Activated naive CD4-positive, alpha-beta T cell treated with anti-CD3 and anti-CD28 coated beads for 36 hours (primary cell): ENCODE measurements around the gene BRAF. TPM values are rescaled to one million over a fixed set of nuclear protein-coding genes. Genes with fewer than 3 reads are reported as not detected.
"Not testable (repeated sequence)": the region's sequence is repeated elsewhere in the genome, so short reads cannot be mapped to it uniquely, and the experiment has no call there.

Experiments used
- CTCF ChIA-PET: fragments of 350-600 bp; sonication (Branson Sonifier 250); formaldehyde crosslinking; loops from one replicate; lab custom pipeline; 2021; ENCODE audit warnings: antibody characterized with exemption; lab: Charles Lee
- DNase-seq: peaks from one replicate; pipeline ENCODE4 v3.0.0-alpha.2; 2020
- H3K27ac Mint-ChIP-seq: one replicate; pipeline ENCODE4 v1.8.0; 2021; ENCODE audit warnings: mild to moderate bottlenecking, mixed read lengths
- H3K27me3 Mint-ChIP-seq: one replicate; pipeline ENCODE4 v1.8.0; 2021; ENCODE audit warnings: low read depth, mixed read lengths
- H3K36me3 Mint-ChIP-seq: one replicate; pipeline ENCODE4 v1.8.0; 2021; ENCODE audit warnings: low read depth, mixed read lengths
- H3K4me1 Mint-ChIP-seq: one replicate; pipeline ENCODE4 v1.8.0; 2021; ENCODE audit warnings: low read depth, mixed read lengths
- H3K4me3 Mint-ChIP-seq: one replicate; pipeline ENCODE4 v1.8.0; 2021; ENCODE audit warnings: mild to moderate bottlenecking, moderate library complexity, mixed read lengths
- H3K9me3 Mint-ChIP-seq: one replicate; pipeline ENCODE4 v1.8.0; 2021; ENCODE audit warnings: mixed read lengths
- intact Hi-C: fragments of 100-400 bp; cut with micrococcal nuclease; formaldehyde crosslinking; loops from one replicate; pipeline ENCODE4 v1.15.1; 2023
- total RNA-seq, 2 experiments: library from RNA; stranded (reverse); gene quantifications; one replicate each; pipeline ENCODE4 v1.2.3, GENCODE V29; 2021

BRAF gene
- total RNA-seq, 2 experiments from 2014 or later, result 24.6 to 28.6 TPM

DNA sequence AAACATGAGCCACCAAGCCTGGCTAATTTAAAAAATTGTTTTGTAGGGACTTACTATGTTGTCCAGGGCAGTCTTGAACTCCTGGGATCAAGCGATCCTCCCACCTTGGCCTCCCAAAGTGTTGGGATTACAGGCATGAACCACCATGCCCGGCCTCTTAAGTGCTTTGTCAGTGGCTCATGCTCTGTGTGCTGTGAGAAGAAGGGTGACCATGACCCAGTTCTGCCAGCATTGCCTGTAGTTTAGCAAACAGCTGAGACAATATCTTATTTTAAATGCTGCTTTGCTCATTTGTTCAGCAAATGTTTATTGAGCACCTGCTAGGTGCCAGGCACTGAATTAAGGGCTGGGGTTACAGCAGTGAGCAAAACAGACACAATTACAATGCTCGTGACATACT lies 243.0 kb downstream of the BRAF start:
- Mint-ChIP-seq H3K4me1 (peaks cover 5% of the 10 kb centered on the region), H3K4me3 (no peak overlapping the region), H3K9me3 (no peaks in the 10 kb centered on the region), H3K36me3 (peaks cover 35% of the 10 kb centered on the region), H3K27ac (no peak overlapping the region), H3K27me3 (no peaks in the 10 kb centered on the region)
- CTCF ChIA-PET, result interaction anchor here (0.6 kb wide), 1 partner anchor 226 kb away, joined by 4 read pairs; no protein-coding TSS in a partner anchor
- intact Hi-C loops, result no loop called here
- DNase-seq, result no peak

DNA sequence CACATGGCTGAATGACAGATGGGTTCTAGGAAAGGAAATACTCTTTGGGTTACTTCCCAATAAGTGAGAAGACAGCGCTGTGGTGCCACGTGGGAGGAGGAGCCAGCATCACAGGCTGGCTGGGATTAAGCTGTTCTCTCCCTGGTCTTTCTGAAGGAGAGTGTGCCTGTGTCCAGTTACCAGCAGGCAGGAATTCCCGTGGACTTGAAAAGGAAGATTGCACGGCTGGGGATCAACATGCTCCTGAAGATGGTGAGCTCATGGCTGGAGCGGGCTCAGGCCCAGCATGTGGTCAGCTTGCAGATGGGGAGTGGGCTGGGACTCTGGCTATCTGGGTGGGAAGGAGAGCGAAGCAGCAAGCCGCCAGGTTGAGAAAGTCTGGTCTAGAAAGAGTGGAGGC lies 243.8 kb downstream of the BRAF start:
- no peak for DNase-seq
- H3K27ac Mint-ChIP-seq, result no peak overlapping the region
- CTCF ChIA-PET, result interaction anchor here (0.6 kb wide), 1 partner anchor 1089 kb away, joined by 5 read pairs; no protein-coding TSS in a partner anchor
- peaks cover 35% of the 10 kb centered on the region for H3K36me3 Mint-ChIP-seq
- H3K4me1 Mint-ChIP-seq, result peaks cover 12% of the 10 kb centered on the region
- no peak overlapping the region for H3K4me3 Mint-ChIP-seq
- no peaks in the 10 kb centered on the region for H3K27me3 Mint-ChIP-seq
- intact Hi-C loops, result no loop called here
- no peaks in the 10 kb centered on the region for H3K9me3 Mint-ChIP-seq

DNA sequence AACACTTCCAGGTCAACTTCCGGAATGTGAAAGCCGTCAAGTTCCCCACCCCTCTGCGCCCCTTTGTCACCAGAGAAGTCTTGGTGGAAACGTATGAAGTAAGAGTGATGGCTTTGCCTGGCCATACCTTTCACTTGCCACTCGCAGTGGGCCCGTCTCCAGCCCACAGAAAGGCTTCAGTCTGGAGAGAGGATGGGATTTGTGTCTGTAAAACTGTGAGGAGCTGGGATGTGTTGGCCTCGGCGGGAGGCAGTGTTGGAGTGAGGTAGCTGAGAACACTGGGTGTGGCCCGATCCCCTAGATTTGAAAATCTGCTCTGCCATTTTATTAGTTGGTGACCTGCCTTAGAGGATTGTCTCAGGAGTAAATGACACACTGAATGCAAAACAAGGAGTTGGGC lies 245.5 kb downstream of the BRAF start:
- intact Hi-C loops, result no loop called here
- CTCF ChIA-PET, result no interaction called here
- Mint-ChIP-seq H3K4me1 (peaks cover 27% of the 10 kb centered on the region), H3K36me3 (peaks cover 36% of the 10 kb centered on the region), H3K27ac (no peak overlapping the region), H3K9me3 (no peaks in the 10 kb centered on the region), H3K4me3 (no peak overlapping the region), H3K27me3 (no peaks in the 10 kb centered on the region)
- no peak for DNase-seq

DNA sequence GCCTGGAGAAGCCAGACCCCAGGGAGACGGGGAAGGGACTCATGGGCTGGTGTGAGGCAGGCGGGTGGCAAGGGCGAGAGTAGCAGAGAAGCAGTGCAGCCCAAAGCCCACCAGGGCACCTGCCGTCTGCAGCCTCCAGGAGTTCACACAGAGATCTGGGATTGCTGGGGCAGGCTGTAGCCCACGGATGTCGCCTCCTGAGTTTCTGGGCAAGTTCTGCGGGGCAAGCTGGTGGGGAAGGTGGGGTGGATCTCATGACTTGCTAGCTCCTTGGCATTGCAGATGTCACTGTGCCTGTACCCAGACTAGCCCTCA lies 246.0 kb downstream of the BRAF start:
- H3K27me3 Mint-ChIP-seq, result no peaks in the 10 kb centered on the region
- no peak overlapping the region for H3K27ac Mint-ChIP-seq
- H3K36me3 Mint-ChIP-seq, result peaks cover 34% of the 10 kb centered on the region
- no peak for DNase-seq
- peaks cover 31% of the 10 kb centered on the region for H3K4me1 Mint-ChIP-seq
- CTCF ChIA-PET, result no interaction called here
- intact Hi-C loops, result no loop called here
- H3K9me3 Mint-ChIP-seq, result no peaks in the 10 kb centered on the region
- H3K4me3 Mint-ChIP-seq, result no peak overlapping the region

DNA sequence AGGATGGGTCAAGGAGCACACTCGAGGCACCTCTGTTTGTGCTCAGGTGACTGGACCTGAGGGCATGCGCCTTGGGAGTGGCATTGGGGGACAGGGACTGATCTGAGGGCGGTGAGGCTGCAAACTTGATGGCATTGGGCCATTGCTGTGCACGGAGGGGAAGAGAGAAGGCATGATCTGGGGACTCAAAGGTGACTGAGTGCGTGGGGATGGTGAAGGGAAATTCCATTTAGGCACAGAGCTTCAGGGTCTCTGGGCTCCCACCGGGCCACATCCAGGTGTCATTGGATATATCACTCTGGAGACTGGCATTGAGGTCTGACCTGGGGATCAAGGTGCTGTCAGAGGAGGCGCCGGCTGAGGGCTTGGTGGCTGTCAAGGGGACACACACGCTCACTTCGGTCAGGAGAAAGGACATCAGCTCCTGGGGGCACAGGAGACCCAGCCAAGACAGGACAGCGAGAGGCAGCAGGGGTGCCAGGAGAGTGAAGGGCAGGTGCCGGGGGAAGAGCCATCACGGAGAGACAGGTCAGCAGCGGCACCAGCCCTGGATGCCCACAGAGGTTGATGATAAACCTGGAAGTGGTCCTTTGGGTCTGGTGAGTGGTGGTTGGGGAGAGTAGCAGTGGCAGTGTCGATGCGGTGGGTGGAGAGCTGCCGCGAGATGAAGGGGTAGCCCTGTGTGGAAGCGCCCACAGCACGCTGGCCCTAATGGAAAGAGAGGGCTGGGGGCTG lies 246.5 kb downstream of the BRAF start:
- peaks cover 34% of the 10 kb centered on the region for H3K36me3 Mint-ChIP-seq
- no peak overlapping the region for H3K27ac Mint-ChIP-seq
- no peak overlapping the region for H3K4me3 Mint-ChIP-seq
- peaks cover 34% of the 10 kb centered on the region for H3K4me1 Mint-ChIP-seq
- CTCF ChIA-PET, result no interaction called here
- no peak for DNase-seq
- no peaks in the 10 kb centered on the region for H3K9me3 Mint-ChIP-seq
- no peaks in the 10 kb centered on the region for H3K27me3 Mint-ChIP-seq
- intact Hi-C loops, result no loop called here

DNA sequence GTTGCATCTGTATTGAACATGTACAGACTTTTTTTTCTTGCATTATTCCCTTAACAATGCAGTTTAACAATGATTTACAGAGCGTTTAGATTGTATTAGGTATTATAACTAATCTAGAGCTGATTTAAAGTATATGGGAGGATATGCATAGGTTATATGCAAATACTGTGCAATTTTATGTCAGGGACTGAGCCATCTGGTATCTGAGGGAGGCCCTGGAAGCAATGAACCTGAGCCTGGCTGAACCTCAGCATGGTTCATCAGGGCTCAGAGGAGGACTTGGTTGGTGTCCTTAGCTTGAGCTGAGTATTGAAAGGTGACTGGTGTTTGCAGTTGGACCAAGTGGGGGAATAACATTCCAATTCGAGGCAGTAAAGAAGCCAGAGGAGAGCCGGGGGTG lies 247.2 kb downstream of the BRAF start:
- intact Hi-C loops, result no loop called here
- Mint-ChIP-seq H3K36me3 (peaks cover 34% of the 10 kb centered on the region), H3K27me3 (no peaks in the 10 kb centered on the region), H3K4me3 (no peak overlapping the region), H3K4me1 (peaks cover 35% of the 10 kb centered on the region), H3K9me3 (no peaks in the 10 kb centered on the region), H3K27ac (no peak overlapping the region)
- no peak for DNase-seq
- CTCF ChIA-PET, result no interaction called here

DNA sequence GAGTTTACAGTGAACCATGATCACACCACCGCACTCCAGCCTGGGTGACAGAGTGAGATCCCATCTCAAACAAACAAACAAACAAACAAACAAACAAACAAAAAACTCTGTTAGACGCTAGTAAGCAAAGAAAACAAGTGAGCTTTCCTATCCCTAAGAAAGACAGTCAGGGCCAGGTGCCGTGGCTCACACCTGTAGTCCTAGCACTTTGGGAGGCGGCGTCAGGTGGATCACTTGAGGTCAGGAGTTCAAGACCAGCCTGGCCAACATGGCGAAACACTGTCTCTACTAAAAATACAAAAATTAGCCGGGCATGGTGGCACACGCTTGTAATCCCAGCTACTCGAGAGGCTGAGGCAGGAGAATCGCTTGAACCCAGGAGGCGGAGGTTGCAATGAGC lies 247.8 kb downstream of the BRAF start:
- intact Hi-C loops, H3K4me3 Mint-ChIP-seq, H3K9me3 Mint-ChIP-seq, H3K27me3 Mint-ChIP-seq, H3K27ac Mint-ChIP-seq, DNase-seq: not testable (repeated sequence)
- Mint-ChIP-seq H3K36me3 (peaks cover 34% of the 10 kb centered on the region), H3K4me1 (peaks cover 40% of the 10 kb centered on the region)
- CTCF ChIA-PET, result interaction anchor here (1.9 kb wide), 1 partner anchor 336 kb away, joined by 4 read pairs; no protein-coding TSS in a partner anchor

DNA sequence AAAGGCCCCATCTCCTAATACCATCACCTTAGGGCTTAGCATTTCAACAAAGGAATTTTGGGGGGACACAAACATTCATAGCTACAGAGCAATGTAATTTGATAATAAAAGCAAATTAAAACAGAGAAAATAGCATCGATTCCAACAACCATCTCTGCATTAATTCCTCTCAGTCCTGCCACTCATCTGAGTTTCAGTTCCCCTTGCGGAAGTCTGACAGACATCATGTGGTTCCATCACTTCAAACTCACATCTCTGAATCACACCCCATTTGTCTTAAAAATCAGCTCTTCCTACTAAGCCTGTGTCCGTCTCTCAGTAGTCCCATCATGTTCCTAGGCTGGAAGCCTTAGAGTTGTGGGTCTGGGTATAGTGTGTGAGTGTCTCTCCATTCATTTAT lies 248.4 kb downstream of the BRAF start:
- Mint-ChIP-seq H3K27ac (no peak overlapping the region), H3K4me3 (no peak overlapping the region), H3K27me3 (no peaks in the 10 kb centered on the region), H3K9me3 (no peaks in the 10 kb centered on the region), H3K4me1 (peaks cover 42% of the 10 kb centered on the region), H3K36me3 (peaks cover 34% of the 10 kb centered on the region)
- intact Hi-C loops, result no loop called here
- no peak for DNase-seq
- CTCF ChIA-PET, result interaction anchor here (1.9 kb wide), 1 partner anchor 337 kb away, joined by 4 read pairs; no protein-coding TSS in a partner anchor

DNA sequence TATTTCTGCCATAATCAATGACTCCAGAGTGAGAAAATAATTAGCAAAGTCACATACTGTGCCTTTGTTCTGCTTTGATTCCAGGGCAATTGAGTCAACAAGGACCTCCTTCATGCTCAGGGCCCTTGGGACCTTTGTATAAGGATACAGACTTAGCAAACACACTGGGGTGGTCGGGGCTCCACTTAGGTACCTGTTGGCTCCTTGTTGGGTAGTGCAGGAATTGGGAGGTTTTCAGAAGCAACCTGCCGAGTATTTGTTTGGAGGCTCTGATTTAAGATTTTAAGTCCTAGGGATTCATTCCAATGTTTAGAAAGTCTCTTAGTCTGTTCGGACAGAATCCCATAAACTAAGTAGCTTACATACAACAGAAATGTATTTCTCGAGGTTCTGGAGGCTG lies 249.0 kb downstream of the BRAF start:
- intact Hi-C loops, result loop anchor here (1.0 to 2.0 kb wide), 3 partner anchors 47 to 309 kb away; no protein-coding TSS in a partner anchor
- H3K27ac Mint-ChIP-seq, result no peak overlapping the region
- H3K4me1 Mint-ChIP-seq, result peaks cover 42% of the 10 kb centered on the region
- H3K27me3 Mint-ChIP-seq, result no peaks in the 10 kb centered on the region
- CTCF ChIA-PET, result interaction anchor here (1.7 to 2.0 kb wide), 3 partner anchors 65 to 337 kb away, joined by 4 to 11 read pairs (median 6); no protein-coding TSS in a partner anchor
- H3K4me3 Mint-ChIP-seq, result no peak overlapping the region
- H3K9me3 Mint-ChIP-seq, result no peaks in the 10 kb centered on the region
- no peak for DNase-seq
- H3K36me3 Mint-ChIP-seq, result peaks cover 31% of the 10 kb centered on the region

DNA sequence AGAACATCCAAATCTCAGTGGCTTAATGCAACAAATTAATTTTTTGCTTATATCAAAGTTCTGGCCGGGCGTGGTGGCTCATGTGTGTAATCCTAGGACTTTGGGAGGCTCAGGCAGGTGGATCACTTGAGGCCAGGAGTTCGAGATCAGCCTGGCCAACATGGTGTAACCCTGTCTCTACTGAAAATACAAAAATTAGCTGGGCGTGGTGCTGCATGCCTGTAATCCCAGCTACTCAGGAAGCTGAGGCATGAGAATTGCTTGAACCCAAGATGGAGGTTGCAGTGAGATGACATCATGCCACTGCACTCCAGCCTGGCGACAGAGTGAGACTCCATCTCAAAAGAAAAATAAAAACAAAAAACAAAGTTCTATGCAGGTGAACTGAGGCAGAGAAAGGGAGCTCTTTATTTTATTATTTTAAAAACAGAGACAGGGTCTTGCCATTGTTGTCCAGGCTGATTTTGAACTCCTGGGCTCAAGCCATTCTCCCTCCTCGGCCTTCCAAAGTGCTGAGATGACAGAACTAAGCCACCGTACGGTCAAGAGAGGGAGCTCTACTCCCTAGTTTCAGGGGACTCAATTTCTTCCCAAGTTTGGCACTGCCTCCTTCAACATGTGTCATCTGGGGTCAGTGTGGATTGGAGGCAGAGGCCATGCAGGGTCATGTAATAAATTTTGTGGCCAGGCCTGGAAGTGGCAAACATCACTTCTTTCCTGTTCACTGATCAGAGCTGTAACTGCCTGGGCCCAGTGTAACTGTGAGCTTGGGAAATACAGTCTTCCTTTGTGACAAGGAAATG lies 249.6 kb downstream of the BRAF start:
- Mint-ChIP-seq H3K27me3 (no peaks in the 10 kb centered on the region), H3K4me1 (peaks cover 42% of the 10 kb centered on the region), H3K9me3 (no peaks in the 10 kb centered on the region), H3K27ac (no peak overlapping the region), H3K4me3 (peak overlapping the region; percentile 83), H3K36me3 (peaks cover 25% of the 10 kb centered on the region)
- CTCF ChIA-PET, result interaction anchor here (1.5 to 2.0 kb wide), 5 partner anchors 14 to 338 kb away, joined by 4 to 11 read pairs (median 5); no protein-coding TSS in a partner anchor
- no peak for DNase-seq
- intact Hi-C loops, result loop anchor here (1.0 to 2.0 kb wide), 3 partner anchors 48 to 309 kb away; no protein-coding TSS in a partner anchor

DNA sequence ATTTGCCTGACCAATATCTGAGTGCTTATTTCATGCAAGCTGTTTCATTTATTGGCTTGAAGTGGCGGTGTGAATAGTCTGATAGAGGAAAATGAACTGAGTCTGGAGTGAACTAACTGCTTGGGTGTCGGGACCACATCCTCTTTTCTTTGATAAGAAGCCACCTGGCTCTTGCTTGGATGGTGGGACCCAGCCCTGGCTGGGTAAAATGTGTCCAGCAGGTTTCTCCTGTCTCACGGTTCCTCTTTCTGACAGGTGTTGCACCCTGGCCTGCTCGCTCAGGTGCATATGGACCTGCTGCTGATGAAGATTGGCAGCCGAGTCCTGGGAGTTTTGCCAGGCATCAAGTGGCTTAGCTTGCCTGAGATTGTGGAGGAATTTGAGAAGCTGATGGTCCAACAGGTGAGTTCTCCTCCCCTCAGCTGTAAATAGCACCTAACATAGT lies 250.4 kb downstream of the BRAF start:
- CTCF ChIA-PET, result interaction anchor here (1.3 to 2.0 kb wide), 5 partner anchors 13 to 309 kb away, joined by 3 to 11 read pairs (median 5); partner anchors contain the start of gene NDUFB2
- H3K27ac Mint-ChIP-seq, result no peak overlapping the region
- H3K4me1 Mint-ChIP-seq, result peaks cover 42% of the 10 kb centered on the region
- no peaks in the 10 kb centered on the region for H3K9me3 Mint-ChIP-seq
- no peaks in the 10 kb centered on the region for H3K27me3 Mint-ChIP-seq
- intact Hi-C loops, result loop anchor here (2.0 kb wide), 2 partner anchors 48 to 136 kb away; no protein-coding TSS in a partner anchor
- peaks cover 22% of the 10 kb centered on the region for H3K36me3 Mint-ChIP-seq
- no peak for DNase-seq
- H3K4me3 Mint-ChIP-seq, result peak overlapping the region; percentile 83

DNA sequence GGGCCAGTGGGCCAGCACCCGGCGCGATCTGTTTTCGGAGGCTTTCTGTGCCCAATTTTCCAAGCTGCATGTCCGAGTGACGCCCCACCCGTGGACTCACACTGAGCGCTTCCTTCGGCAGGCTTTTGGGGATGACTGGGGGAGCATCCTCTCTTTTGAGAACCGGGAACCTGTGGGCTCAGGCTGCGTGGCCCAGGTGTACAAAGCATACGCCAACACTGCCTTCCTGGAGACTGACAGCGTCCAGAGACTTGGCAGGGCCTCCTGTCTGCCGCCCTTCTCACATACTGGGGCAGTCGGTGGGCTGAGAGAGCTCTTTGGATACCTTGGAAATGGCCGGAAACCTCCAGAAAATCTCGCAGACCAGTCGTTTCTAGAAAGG lies 251.0 kb downstream of the BRAF start:
- intact Hi-C loops, result loop anchor here (1.0 to 2.0 kb wide), 7 partner anchors 17 to 341 kb away; partner anchors contain the start of genes BRAF, MRPS33 and NDUFB2
- Mint-ChIP-seq H3K4me1 (peaks cover 42% of the 10 kb centered on the region), H3K36me3 (peaks cover 16% of the 10 kb centered on the region), H3K27me3 (no peaks in the 10 kb centered on the region), H3K9me3 (no peaks in the 10 kb centered on the region), H3K27ac (peak overlapping the region; percentile 66), H3K4me3 (peak overlapping the region; percentile 83)
- no peak for DNase-seq
- CTCF ChIA-PET, result interaction anchor here (1.3 to 2.0 kb wide), 4 partner anchors 13 to 310 kb away, joined by 3 to 11 read pairs (median 5); partner anchors contain the start of gene NDUFB2
